22Rv1 (cell line): Measurements from ENCODE around the gene NCKAP5L.

ENCODE experiments used
- CTCF ChIP-seq: fragments of 450-650 bp; IDR thresholded peaks from 2 replicates; pipeline ENCODE4 v1.5.1; 2017; ENCODE audit warnings: mild to moderate bottlenecking
- ZFX ChIP-seq: fragments of 450-650 bp; IDR thresholded peaks from 2 replicates; pipeline ENCODE4 v1.6.1; 2017; ENCODE audit warnings: antibody characterized with exemption, borderline replicate concordance

GRCh38 chr12:49750027-49750995, 77.9 kb downstream of the NCKAP5L start:
- TF ChIP-seq CTCF (no peak; the same call in 1 of the 2 replicates), ZFX (no peak)
